HepG2 (cell line): ENCODE results near the gene PLCB1. TPM values are rescaled to one million over a fixed set of nuclear protein-coding genes. Genes with fewer than 3 reads are reported as not detected.

Source experiments
- BCLAF1 ChIP-seq: fragments of 450-650 bp; IDR thresholded peaks from 2 replicates; pipeline ENCODE4 v1.6.1; 2017; ENCODE audit warnings: mild to moderate bottlenecking
- BRD4 ChIP-seq: sonication (generic); formaldehyde crosslinking; IDR thresholded peaks from 2 replicates; pipeline ENCODE4 v1.4.0; 2020; ENCODE audit warnings: missing genetic modification reagents
- E2F2 ChIP-seq: sonication (generic); formaldehyde crosslinking; IDR thresholded peaks from 2 replicates; pipeline ENCODE4 v1.4.0; 2020; ENCODE audit warnings: missing genetic modification reagents, borderline replicate concordance
- HOMEZ ChIP-seq: IDR thresholded peaks from 2 replicates; pipeline ENCODE4 v1.6.1; 2016; ENCODE audit warnings: low read depth
- HOXA3 ChIP-seq: sonication (generic); formaldehyde crosslinking; IDR thresholded peaks from 2 replicates; pipeline ENCODE4 v1.5.0; 2020; ENCODE audit warnings: missing genetic modification reagents
- JUN ChIP-seq: sonication (generic); formaldehyde crosslinking; IDR thresholded peaks from 2 replicates; pipeline ENCODE4 v1.4.0; 2020; ENCODE audit warnings: mild to moderate bottlenecking, missing genetic modification reagents
- KAT8 ChIP-seq: IDR thresholded peaks from 2 replicates; pipeline ENCODE4 v1.6.1; 2016; ENCODE audit warnings: missing genetic modification reagents, missing compliant biosample characterization
- KLF6 ChIP-seq: IDR thresholded peaks from 2 replicates; pipeline ENCODE4 v1.8.0; 2016; ENCODE audit warnings: missing biosample characterization, missing genetic modification reagents
- MEIS2 ChIP-seq: sonication (generic); formaldehyde crosslinking; IDR thresholded peaks from 2 replicates; pipeline ENCODE4 v1.9.0; 2021; ENCODE audit warnings: mild to moderate bottlenecking, missing genetic modification reagents
- NAIF1 ChIP-seq: sonication (generic); formaldehyde crosslinking; IDR thresholded peaks from 2 replicates; pipeline ENCODE4 v1.5.0; 2020; ENCODE audit warnings: mild to moderate bottlenecking, missing genetic modification reagents, borderline replicate concordance
- RBAK ChIP-seq: sonication (generic); formaldehyde crosslinking; IDR thresholded peaks from 2 replicates; pipeline ENCODE4 v1.5.1; 2020; ENCODE audit warnings: mild to moderate bottlenecking, missing genetic modification reagents
- SALL2 ChIP-seq: sonication (generic); formaldehyde crosslinking; IDR thresholded peaks from 2 replicates; pipeline ENCODE4 v1.8.1; 2023; ENCODE audit warnings: mild to moderate bottlenecking, missing genetic modification reagents, inconsistent platforms
- ZBTB2 ChIP-seq: sonication (generic); formaldehyde crosslinking; IDR thresholded peaks from 2 replicates; pipeline ENCODE4 v1.8.0; 2022; ENCODE audit warnings: low read depth, missing genetic modification reagents
- ZBTB3 ChIP-seq: sonication (generic); formaldehyde crosslinking; IDR thresholded peaks from 2 replicates; pipeline ENCODE4 v1.4.0; 2020; ENCODE audit warnings: low read depth, mild to moderate bottlenecking, moderate library complexity, missing genetic modification reagents, borderline replicate concordance
- ZFP1 ChIP-seq: IDR thresholded peaks from 2 replicates; pipeline ENCODE4 v1.6.1; 2016
- ZNF280D ChIP-seq: sonication (generic); formaldehyde crosslinking; IDR thresholded peaks from 2 replicates; pipeline ENCODE4 v1.5.1; 2020; ENCODE audit warnings: mild to moderate bottlenecking, missing genetic modification reagents
- ZNF556 ChIP-seq: sonication (generic); formaldehyde crosslinking; IDR thresholded peaks from 2 replicates; pipeline ENCODE4 v1.4.0; 2020; ENCODE audit warnings: mild to moderate bottlenecking, missing genetic modification reagents, borderline replicate concordance
- ZNF704 ChIP-seq: sonication (generic); formaldehyde crosslinking; IDR thresholded peaks from 2 replicates; pipeline ENCODE4 v1.8.1; 2023; ENCODE audit warnings: mild to moderate bottlenecking, inconsistent platforms, moderate library complexity, missing genetic modification reagents, borderline replicate concordance
- polyA plus RNA-seq, 8 experiments: library from polyadenylated mRNA; depleted of rRNA in 3 of 8; stranded (reverse) in 7 of 8; unstranded in 1 of 8; fragments of >200 nt; fragmentation: Illumina TruSeq in 4 of 8; extraction: Trizol in 4 of 8; gene quantifications; 2 replicates each; pipeline versions ENCODE4 v1.2.1 to v1.2.3, GENCODE V29; 2011 to 2016; ENCODE audit warnings: low read depth in 4 of 8, missing spikeins in 1 of 8, mixed read lengths in 1 of 8; ENCODE audit not compliant: insufficient read depth in 1 of 8
- total RNA-seq, 5 experiments: library from RNA; depleted of rRNA; stranded (reverse); fragments of >200 nt; fragmentation: Illumina TruSeq; extraction: Trizol; gene quantifications; 2 replicates each; pipeline ENCODE4 v1.2.3, GENCODE V29; 2016; ENCODE audit warnings: low read depth in 1 of 5

The PLCB1 gene
- total and polyA plus RNA-seq, 2 of the 13 experiments (the other 11 are each of a cell fraction or from before 2014, with no cell fraction given) = 42.4 to 55.9 TPM

- TF ChIP-seq SALL2 (CRISPR knock-in tag) (no peak), HOMEZ (CRISPR knock-in tag) (0 out of 2 replicates have a peak, but pooled peaks have one; percentile 18), ZBTB3 (CRISPR knock-in tag) (no peak), ZFP1 (no peak), ZNF556 (CRISPR knock-in tag) (no peak), JUN (no peak), BRD4 (CRISPR knock-in tag) (no peak), KAT8 (peak; percentile 34; the same call in 1 of the 2 replicates), ZNF280D (CRISPR knock-in tag) (no peak), ZNF704 (no peak), BCLAF1 (no peak), KLF6 (CRISPR knock-in tag) (no peak), ZBTB2 (CRISPR knock-in tag) (no peak), HOXA3 (CRISPR knock-in tag) (no peak), RBAK (CRISPR knock-in tag) (no peak), E2F2 (CRISPR knock-in tag) (no peak), NAIF1 (CRISPR knock-in tag) (no peak), MEIS2 (CRISPR knock-in tag) (no peak)
Measured at GRCh38 chr20:8244637-8245036, 112.6 kb downstream of the PLCB1 start (continued).
